H1 (cell line): Measurements from ENCODE around the gene SLC15A1. TPM values are rescaled to one million over a fixed set of nuclear protein-coding genes. Genes with fewer than 3 reads are reported as not detected.

Experiments
- CEBPB ChIP-seq: IDR thresholded peaks from 2 replicates; pipeline ENCODE4 v1.6.1; 2012; ENCODE audit warnings: low read depth, low read length
- KDM5A ChIP-seq: fragments of 200-600 bp; IDR thresholded peaks from 2 replicates; pipeline ENCODE4 v1.7.1; 2012; ENCODE audit warnings: mild to moderate bottlenecking, low read length, inconsistent platforms, mixed read lengths
- POLR2A ChIP-seq, 2 experiments: IDR thresholded peaks; 1 replicate in 1 of 2; 2 replicates in 1 of 2; pipeline ENCODE4 v1.6.1; 2011; ENCODE audit warnings: low read depth in 2 of 2, low read length in 2 of 2, mild to moderate bottlenecking in 2 of 2; ENCODE audit errors: control extremely low read depth in 1 of 2
- POU5F1 ChIP-seq: IDR thresholded peaks from 2 replicates; pipeline ENCODE4 v1.6.1; 2011; ENCODE audit warnings: low read depth, mild to moderate bottlenecking, low read length, moderate library complexity
- RXRA ChIP-seq: IDR thresholded peaks from 2 replicates; pipeline ENCODE4 v1.6.1; 2011; ENCODE audit warnings: low read depth, mild to moderate bottlenecking, low read length, moderate library complexity; ENCODE audit not compliant: insufficient read depth
- SIRT6 ChIP-seq: IDR thresholded peaks from one replicate; pipeline ENCODE4 v1.7.1; 2012; ENCODE audit warnings: low read length, inconsistent platforms
- TAF7 ChIP-seq: optimal IDR thresholded peaks from 2 replicates; pipeline ENCODE3; 2011; ENCODE audit warnings: low read depth, mild to moderate bottlenecking, inconsistent platforms, low read length, moderate library complexity, borderline replicate concordance
- YY1 ChIP-seq: IDR thresholded peaks from 2 replicates; pipeline ENCODE4 v1.6.1; 2011; ENCODE audit warnings: low read depth, mild to moderate bottlenecking, low read length
- polyA plus RNA-seq, 7 experiments: library from polyadenylated mRNA; depleted of rRNA in 3 of 7; stranded (reverse) in 5 of 7; unstranded in 2 of 7; fragments of >200 nt in 5 of 7; fragments of 200-250 nt in 2 of 7; gene quantifications; 1 replicate in 5 of 7; 2 replicates in 1 of 7; 4 replicates in 1 of 7; pipeline versions ENCODE4 v1.2.1 to v1.2.3, GENCODE V29; 2011 to 2013; ENCODE audit warnings: missing spikeins in 2 of 7, mixed read lengths in 2 of 7
- total RNA-seq: library from RNA; stranded (reverse); fragmentation: NEBNext Ultra II Directional; extraction: Animal tissue kit (Norgen Biotek cat#: 25700); gene quantifications from 2 replicates; pipeline ENCODE4 v1.2.1, GENCODE V29; 2021
- TF ChIP-seq, protein P1 (sequence below): fragments of 300-600 bp; sonication (generic); IDR thresholded peaks from 2 replicates; pipeline ENCODE4 v1.7.1; 2012; ENCODE audit warnings: low read length, moderate library complexity, mild to moderate bottlenecking, inconsistent platforms; ENCODE audit not compliant: insufficient replicate concordance

The SLC15A1 gene
- total and polyA plus RNA-seq, 2 of the 8 experiments (the other 6 are each of a cell fraction or from before 2014, with no cell fraction given), result 1.3 to 2.4 TPM

- TF ChIP-seq, protein P1, sequence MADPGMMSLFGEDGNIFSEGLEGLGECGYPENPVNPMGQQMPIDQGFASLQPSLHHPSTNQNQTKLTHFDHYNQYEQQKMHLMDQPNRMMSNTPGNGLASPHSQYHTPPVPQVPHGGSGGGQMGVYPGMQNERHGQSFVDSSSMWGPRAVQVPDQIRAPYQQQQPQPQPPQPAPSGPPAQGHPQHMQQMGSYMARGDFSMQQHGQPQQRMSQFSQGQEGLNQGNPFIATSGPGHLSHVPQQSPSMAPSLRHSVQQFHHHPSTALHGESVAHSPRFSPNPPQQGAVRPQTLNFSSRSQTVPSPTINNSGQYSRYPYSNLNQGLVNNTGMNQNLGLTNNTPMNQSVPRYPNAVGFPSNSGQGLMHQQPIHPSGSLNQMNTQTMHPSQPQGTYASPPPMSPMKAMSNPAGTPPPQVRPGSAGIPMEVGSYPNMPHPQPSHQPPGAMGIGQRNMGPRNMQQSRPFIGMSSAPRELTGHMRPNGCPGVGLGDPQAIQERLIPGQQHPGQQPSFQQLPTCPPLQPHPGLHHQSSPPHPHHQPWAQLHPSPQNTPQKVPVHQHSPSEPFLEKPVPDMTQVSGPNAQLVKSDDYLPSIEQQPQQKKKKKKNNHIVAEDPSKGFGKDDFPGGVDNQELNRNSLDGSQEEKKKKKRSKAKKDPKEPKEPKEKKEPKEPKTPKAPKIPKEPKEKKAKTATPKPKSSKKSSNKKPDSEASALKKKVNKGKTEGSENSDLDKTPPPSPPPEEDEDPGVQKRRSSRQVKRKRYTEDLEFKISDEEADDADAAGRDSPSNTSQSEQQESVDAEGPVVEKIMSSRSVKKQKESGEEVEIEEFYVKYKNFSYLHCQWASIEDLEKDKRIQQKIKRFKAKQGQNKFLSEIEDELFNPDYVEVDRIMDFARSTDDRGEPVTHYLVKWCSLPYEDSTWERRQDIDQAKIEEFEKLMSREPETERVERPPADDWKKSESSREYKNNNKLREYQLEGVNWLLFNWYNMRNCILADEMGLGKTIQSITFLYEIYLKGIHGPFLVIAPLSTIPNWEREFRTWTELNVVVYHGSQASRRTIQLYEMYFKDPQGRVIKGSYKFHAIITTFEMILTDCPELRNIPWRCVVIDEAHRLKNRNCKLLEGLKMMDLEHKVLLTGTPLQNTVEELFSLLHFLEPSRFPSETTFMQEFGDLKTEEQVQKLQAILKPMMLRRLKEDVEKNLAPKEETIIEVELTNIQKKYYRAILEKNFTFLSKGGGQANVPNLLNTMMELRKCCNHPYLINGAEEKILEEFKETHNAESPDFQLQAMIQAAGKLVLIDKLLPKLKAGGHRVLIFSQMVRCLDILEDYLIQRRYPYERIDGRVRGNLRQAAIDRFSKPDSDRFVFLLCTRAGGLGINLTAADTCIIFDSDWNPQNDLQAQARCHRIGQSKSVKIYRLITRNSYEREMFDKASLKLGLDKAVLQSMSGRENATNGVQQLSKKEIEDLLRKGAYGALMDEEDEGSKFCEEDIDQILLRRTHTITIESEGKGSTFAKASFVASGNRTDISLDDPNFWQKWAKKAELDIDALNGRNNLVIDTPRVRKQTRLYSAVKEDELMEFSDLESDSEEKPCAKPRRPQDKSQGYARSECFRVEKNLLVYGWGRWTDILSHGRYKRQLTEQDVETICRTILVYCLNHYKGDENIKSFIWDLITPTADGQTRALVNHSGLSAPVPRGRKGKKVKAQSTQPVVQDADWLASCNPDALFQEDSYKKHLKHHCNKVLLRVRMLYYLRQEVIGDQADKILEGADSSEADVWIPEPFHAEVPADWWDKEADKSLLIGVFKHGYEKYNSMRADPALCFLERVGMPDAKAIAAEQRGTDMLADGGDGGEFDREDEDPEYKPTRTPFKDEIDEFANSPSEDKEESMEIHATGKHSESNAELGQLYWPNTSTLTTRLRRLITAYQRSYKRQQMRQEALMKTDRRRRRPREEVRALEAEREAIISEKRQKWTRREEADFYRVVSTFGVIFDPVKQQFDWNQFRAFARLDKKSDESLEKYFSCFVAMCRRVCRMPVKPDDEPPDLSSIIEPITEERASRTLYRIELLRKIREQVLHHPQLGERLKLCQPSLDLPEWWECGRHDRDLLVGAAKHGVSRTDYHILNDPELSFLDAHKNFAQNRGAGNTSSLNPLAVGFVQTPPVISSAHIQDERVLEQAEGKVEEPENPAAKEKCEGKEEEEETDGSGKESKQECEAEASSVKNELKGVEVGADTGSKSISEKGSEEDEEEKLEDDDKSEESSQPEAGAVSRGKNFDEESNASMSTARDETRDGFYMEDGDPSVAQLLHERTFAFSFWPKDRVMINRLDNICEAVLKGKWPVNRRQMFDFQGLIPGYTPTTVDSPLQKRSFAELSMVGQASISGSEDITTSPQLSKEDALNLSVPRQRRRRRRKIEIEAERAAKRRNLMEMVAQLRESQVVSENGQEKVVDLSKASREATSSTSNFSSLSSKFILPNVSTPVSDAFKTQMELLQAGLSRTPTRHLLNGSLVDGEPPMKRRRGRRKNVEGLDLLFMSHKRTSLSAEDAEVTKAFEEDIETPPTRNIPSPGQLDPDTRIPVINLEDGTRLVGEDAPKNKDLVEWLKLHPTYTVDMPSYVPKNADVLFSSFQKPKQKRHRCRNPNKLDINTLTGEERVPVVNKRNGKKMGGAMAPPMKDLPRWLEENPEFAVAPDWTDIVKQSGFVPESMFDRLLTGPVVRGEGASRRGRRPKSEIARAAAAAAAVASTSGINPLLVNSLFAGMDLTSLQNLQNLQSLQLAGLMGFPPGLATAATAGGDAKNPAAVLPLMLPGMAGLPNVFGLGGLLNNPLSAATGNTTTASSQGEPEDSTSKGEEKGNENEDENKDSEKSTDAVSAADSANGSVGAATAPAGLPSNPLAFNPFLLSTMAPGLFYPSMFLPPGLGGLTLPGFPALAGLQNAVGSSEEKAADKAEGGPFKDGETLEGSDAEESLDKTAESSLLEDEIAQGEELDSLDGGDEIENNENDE, result no peak
- TF ChIP-seq POLR2A (IDR thresholded peaks at IDR 0.05; ENCODE audit: control extremely low read depth in 1 of 2, low read depth in 2 of 2, low read length in 2 of 2) (no peak), RXRA (no peak), POU5F1 (0 out of 2 replicates have a peak, but pooled peaks have one; percentile 9), TAF7 (no peak), SIRT6 (no peak), CEBPB (peak; percentile 61; the same call in 1 of the 2 replicates), YY1 (no peak), KDM5A (no peak)
These were observed 64.1 kb downstream of the SLC15A1 start (continued) for GRCh38 chr13:98688373-98688772.
